HG03571 (cell line): ENCODE measurements around the gene S100A13.

Experiments
- ATAC-seq: cut with Tn5 transposase; IDR thresholded peaks from one replicate; pipeline ENCODE4 v1.9.1; 2021; ENCODE audit not compliant: unreplicated experiment

S100A13 gene

GRCh38 chr1:153627715-153628626 lies 666 bp upstream of the S100A13 start, which contains the start of gene S100A1:
S100A1 (plus strand) TSS chr1:153628434; CDS start chr1:153630522, 2,088 bp downstream.
- ATAC-seq, result no peak

GRCh38 chr1:153626477-153626903 lies 815 bp downstream of the S100A13 start:
- no peak for ATAC-seq

GRCh38 chr1:153624965-153625611 lies 2.2 kb downstream of the S100A13 start:
- no peak for ATAC-seq

- ATAC-seq, result no peak
These were observed 4.2 kb downstream of the S100A13 start for GRCh38 chr1:153623101-153623500.

- ATAC-seq, result no peak
These were observed 8.1 kb downstream of the S100A13 start for GRCh38 chr1:153619171-153619570.

- ATAC-seq, result no peak
These were observed 9.6 kb downstream of the S100A13 start for GRCh38 chr1:153617663-153618062.

- ATAC-seq, result no peak
These were observed 10.4 kb downstream of the S100A13 start for GRCh38 chr1:153616917-153617311.

- ATAC-seq, result no peak
These were observed 11.0 kb downstream of the S100A13 start, which contains the start of gene S100A14 for GRCh38 chr1:153616144-153616916. S100A14 (minus strand) TSS chr1:153616325; CDS start chr1:153615858, 467 bp downstream.

GRCh38 chr1:153615406-153615805 lies 11.9 kb downstream of the S100A13 start:
- no peak for ATAC-seq

- ATAC-seq, result no peak
These were observed 12.4 kb downstream of the S100A13 start for GRCh38 chr1:153614906-153615305.

GRCh38 chr1:153614189-153614900 lies 13.0 kb downstream of the S100A13 start:
- no peak for ATAC-seq

- no peak for ATAC-seq
These were observed 13.9 kb downstream of the S100A13 start for GRCh38 chr1:153613406-153613805.

- no peak for ATAC-seq
These were observed 14.5 kb downstream of the S100A13 start, which contains the start of gene S100A16 for GRCh38 chr1:153612755-153613331. S100A16 (minus strand) TSS chr1:153613137; CDS start chr1:153608151, 4,986 bp downstream.

- ATAC-seq, result no peak
These were observed 15.1 kb downstream of the S100A13 start for GRCh38 chr1:153612111-153612754.

- ATAC-seq, result no peak
These were observed 15.9 kb downstream of the S100A13 start for GRCh38 chr1:153611356-153611755.

GRCh38 chr1:153610811-153611301 lies 16.4 kb downstream of the S100A13 start:
- ATAC-seq, result no peak

GRCh38 chr1:153610334-153610733 lies 17.0 kb downstream of the S100A13 start:
- ATAC-seq, result no peak

GRCh38 chr1:153609585-153609907 lies 17.8 kb downstream of the S100A13 start:
- ATAC-seq, result no peak

GRCh38 chr1:153608742-153609584 lies 18.3 kb downstream of the S100A13 start:
- no peak for ATAC-seq
